HepG2 (cell line): ENCODE measurements around the gene CDH23. TPM values are rescaled to one million over a fixed set of nuclear protein-coding genes. Genes with fewer than 3 reads are reported as not detected.

ENCODE experiments used
- ATAC-seq: fragments of 200-7000 bp; cut with Tn5 transposase; 3 replicates; pipeline ENCODE4 v1.9.1; 2020; ENCODE audit warnings: mild to moderate bottlenecking, moderate library complexity
- BruUV-seq: library from RNA; stranded (reverse); fragments of 400-500 nt; replicated peaks from 2 replicates; lab custom pipeline; 2021; lab: Mats Ljungman, UMichigan
- CTCF ChIA-PET: fragments of 300-600 bp; formaldehyde crosslinking; extraction: SDS; loops from one replicate; lab custom pipeline; 2021; ENCODE audit warnings: low total read pairs, inconsistent platforms, low intra/inter-chr PET ratio; lab: Yijun Ruan, JAX
- POLR2A ChIA-PET: fragments of 350-600 bp; sonication (Branson Sonifier 250); formaldehyde crosslinking; loops from one replicate; lab custom pipeline; 2020; ENCODE audit warnings: antibody characterized with exemption, inconsistent platforms; lab: Yijun Ruan, JAX
- DNase-seq: peaks from one replicate; pipeline ENCODE4 v3.0.0-alpha.2; 2015; ENCODE audit warnings: low spot score
- FAIRE-seq: peaks from 3 replicates; lab custom pipeline; 2011; peaks lifted over from hg19 to GRCh38; lab: Jason Lieb, UNC
- H2AFZ ChIP-seq: one replicate; pipeline ENCODE4 v1.6.1; 2011; ENCODE audit warnings: low read length, inconsistent platforms
- H3K27ac ChIP-seq: fragments of 300-600 bp; 3 replicates; pipeline ENCODE4 v1.8.0; 2011; ENCODE audit warnings: mixed run types, mild to moderate bottlenecking, mixed read lengths, low read length, inconsistent platforms; ENCODE audit not compliant: insufficient read depth; ENCODE audit errors: extremely low read length
- H3K27me3 ChIP-seq, 2 experiments: fragments of 200-600 bp in 1 of 2; 2 replicates in 1 of 2; 3 replicates in 1 of 2; pipeline versions ENCODE4 v1.6.0 to v1.8.0; 2011; ENCODE audit warnings: low read length in 2 of 2, mild to moderate bottlenecking in 2 of 2, moderate library complexity in 2 of 2, inconsistent platforms in 1 of 2; ENCODE audit not compliant: insufficient read depth in 2 of 2, control insufficient read depth in 1 of 2
- H3K36me3 ChIP-seq, 2 experiments: fragments of 200-600 bp in 1 of 2; replicated peaks in 1 of 2; 2 replicates in 1 of 2; 3 replicates in 1 of 2; pipeline versions ENCODE4 v1.5.1 to v1.8.0; 2011; ENCODE audit warnings: low read length in 2 of 2, inconsistent platforms in 1 of 2; ENCODE audit not compliant: insufficient read depth in 2 of 2, control insufficient read depth in 1 of 2
- H3K4me1 ChIP-seq: 2 replicates; pipeline ENCODE4 v1.5.1; 2012; ENCODE audit warnings: low read length, inconsistent platforms; ENCODE audit not compliant: insufficient read depth
- H3K4me2 ChIP-seq: 2 replicates; pipeline ENCODE4 v1.6.0; 2011; ENCODE audit warnings: low read depth, low read length, inconsistent platforms
- H3K4me3 ChIP-seq, 3 experiments: fragments of 200-600 bp in 1 of 3; sonication (generic), shearing (Covaris generic) in 1 of 3; replicated peaks in 1 of 3; 2 replicates each; pipeline ENCODE4 v1.5.1; 2011 to 2016; ENCODE audit warnings: low read length in 3 of 3, inconsistent platforms in 2 of 3, low read depth in 2 of 3, mild to moderate bottlenecking in 2 of 3, control low read depth in 1 of 3, mixed read lengths in 1 of 3; ENCODE audit not compliant: insufficient read depth in 1 of 3
- H3K79me2 ChIP-seq: one replicate; pipeline ENCODE4 v1.6.1; 2011; ENCODE audit warnings: low read length, inconsistent platforms; ENCODE audit not compliant: insufficient read depth
- H3K9ac ChIP-seq: 2 replicates; pipeline ENCODE4 v1.6.0; 2011; ENCODE audit warnings: mild to moderate bottlenecking, low read depth, low read length, inconsistent platforms; ENCODE audit not compliant: insufficient read depth
- H3K9me3 ChIP-seq: 2 replicates; pipeline ENCODE4 v1.5.1; 2012; ENCODE audit warnings: mild to moderate bottlenecking, low read length
- H4K20me1 ChIP-seq: 2 replicates; pipeline ENCODE4 v1.6.0; 2011; ENCODE audit warnings: inconsistent platforms, mild to moderate bottlenecking, low read length, moderate library complexity; ENCODE audit not compliant: insufficient read depth
- FOXM1 ChIP-seq: sonication (generic); formaldehyde crosslinking; IDR thresholded peaks from 2 replicates; pipeline ENCODE4 v1.5.0; 2020; ENCODE audit warnings: missing genetic modification reagents
- GABPB1 ChIP-seq: IDR thresholded peaks from 2 replicates; pipeline ENCODE4 v1.6.1; 2016; ENCODE audit warnings: mild to moderate bottlenecking, missing genetic modification reagents, moderate library complexity, missing compliant biosample characterization
- HNF4A ChIP-seq: sonication (generic); formaldehyde crosslinking; IDR thresholded peaks from 2 replicates; pipeline ENCODE4 v1.4.0; 2020; ENCODE audit warnings: missing genetic modification reagents
- MED13 ChIP-seq: sonication (generic); formaldehyde crosslinking; IDR thresholded peaks from 2 replicates; pipeline ENCODE4 v1.5.0; 2020; ENCODE audit warnings: missing genetic modification reagents
- MED8 ChIP-seq: sonication (generic); formaldehyde crosslinking; IDR thresholded peaks from 2 replicates; pipeline ENCODE4 v1.8.1; 2023; ENCODE audit warnings: mild to moderate bottlenecking, missing genetic modification reagents; ENCODE audit not compliant: insufficient replicate concordance
- MIXL1 ChIP-seq: IDR thresholded peaks from 2 replicates; pipeline ENCODE4 v1.6.1; 2016
- MYC ChIP-seq: sonication (generic); formaldehyde crosslinking; IDR thresholded peaks from 2 replicates; pipeline ENCODE4 v1.9.0; 2021; ENCODE audit warnings: missing genetic modification reagents, borderline replicate concordance
- NFE2L1 ChIP-seq: sonication (generic); formaldehyde crosslinking; IDR thresholded peaks from 2 replicates; pipeline ENCODE4 v1.4.0; 2020; ENCODE audit warnings: missing genetic modification reagents, mild to moderate bottlenecking, borderline replicate concordance
- NR2F1 ChIP-seq, 2 experiments: fragments of 450-650 bp in 1 of 2; formaldehyde crosslinking in 1 of 2; IDR thresholded peaks; 2 replicates each; pipeline versions ENCODE4 v1.5.0 to v1.6.1; 2016 to 2020; ENCODE audit warnings: mild to moderate bottlenecking in 1 of 2, missing compliant biosample characterization in 1 of 2, missing genetic modification reagents in 1 of 2, moderate library complexity in 1 of 2
- SALL1 ChIP-seq: sonication (generic); formaldehyde crosslinking; IDR thresholded peaks from 2 replicates; pipeline ENCODE4 v1.8.0; 2022; ENCODE audit warnings: mild to moderate bottlenecking, missing genetic modification reagents
- ZBTB42 ChIP-seq: sonication (generic); formaldehyde crosslinking; IDR thresholded peaks from 2 replicates; pipeline ENCODE4 v1.5.0; 2020; ENCODE audit warnings: mild to moderate bottlenecking, missing genetic modification reagents
- ZFP1 ChIP-seq: IDR thresholded peaks from 2 replicates; pipeline ENCODE4 v1.6.1; 2016
- ZFX ChIP-seq: sonication (generic); formaldehyde crosslinking; IDR thresholded peaks from 2 replicates; pipeline ENCODE4 v1.4.0; 2020; ENCODE audit warnings: mild to moderate bottlenecking, low read depth, missing genetic modification reagents, moderate library complexity
- ZNF225 ChIP-seq: sonication (generic); formaldehyde crosslinking; IDR thresholded peaks from 2 replicates; pipeline ENCODE4 v1.4.0; 2020; ENCODE audit warnings: mild to moderate bottlenecking, missing genetic modification reagents
- ZNF335 ChIP-seq: sonication (generic); formaldehyde crosslinking; IDR thresholded peaks from 2 replicates; pipeline ENCODE4 v1.4.0; 2020; ENCODE audit warnings: missing genetic modification reagents
- ZNF546 ChIP-seq: sonication (generic); formaldehyde crosslinking; conservative IDR thresholded peaks from 2 replicates; pipeline ENCODE4 v1.8.1; 2023; ENCODE audit warnings: mild to moderate bottlenecking, missing genetic modification reagents
- ZNF547 ChIP-seq: sonication (generic); formaldehyde crosslinking; IDR thresholded peaks from 2 replicates; pipeline ENCODE4 v1.5.1; 2020; ENCODE audit warnings: mild to moderate bottlenecking, missing genetic modification reagents
- ZNF570 ChIP-seq: sonication (generic); formaldehyde crosslinking; IDR thresholded peaks from 2 replicates; pipeline ENCODE4 v1.4.0; 2020; ENCODE audit warnings: mild to moderate bottlenecking, missing genetic modification reagents, borderline replicate concordance
- WGBS: methylation state at CpG from one replicate; pipeline ENCODE4 v1.1.6; 2017; ENCODE audit warnings: low lambda C conversion rate; 5-methylcytosine and 5-hydroxymethylcytosine counted together
- in situ Hi-C: cut with HindIII; loops from 2 replicates; pipeline ENCODE4 v1.10.0; 2017; ENCODE audit warnings: low pct_unique_long_range_greater_than_20kb; ENCODE audit not compliant: extremely low pct_ligation_motif_present
- intact Hi-C: fragments of 100-400 bp; cut with micrococcal nuclease; formaldehyde crosslinking; loops from one replicate; pipeline ENCODE4 v1.10.0; 2022; ENCODE audit not compliant: unreplicated experiment
- polyA plus RNA-seq, 8 experiments: library from polyadenylated mRNA; depleted of rRNA in 3 of 8; stranded (reverse) in 7 of 8; unstranded in 1 of 8; fragments of >200 nt; fragmentation: Illumina TruSeq in 4 of 8; extraction: Trizol in 4 of 8; gene quantifications; 2 replicates each; pipeline versions ENCODE4 v1.2.1 to v1.2.3, GENCODE V29; 2011 to 2016; ENCODE audit warnings: low read depth in 4 of 8, missing spikeins in 1 of 8, mixed read lengths in 1 of 8; ENCODE audit not compliant: insufficient read depth in 1 of 8
- total RNA-seq, 5 experiments: library from RNA; depleted of rRNA; stranded (reverse); fragments of >200 nt; fragmentation: Illumina TruSeq; extraction: Trizol; gene quantifications; 2 replicates each; pipeline ENCODE4 v1.2.3, GENCODE V29; 2016; ENCODE audit warnings: low read depth in 1 of 5
- TF ChIP-seq, protein P1 (sequence below): sonication (generic); formaldehyde crosslinking; IDR thresholded peaks from 2 replicates; pipeline ENCODE4 v1.4.0; 2020; ENCODE audit warnings: missing genetic modification reagents

The CDH23 gene
- total and polyA plus RNA-seq, 2 of the 13 experiments (the other 11 are each of a cell fraction or from before 2014, with no cell fraction given): 0.13 TPM; not detected in 1

DNA sequence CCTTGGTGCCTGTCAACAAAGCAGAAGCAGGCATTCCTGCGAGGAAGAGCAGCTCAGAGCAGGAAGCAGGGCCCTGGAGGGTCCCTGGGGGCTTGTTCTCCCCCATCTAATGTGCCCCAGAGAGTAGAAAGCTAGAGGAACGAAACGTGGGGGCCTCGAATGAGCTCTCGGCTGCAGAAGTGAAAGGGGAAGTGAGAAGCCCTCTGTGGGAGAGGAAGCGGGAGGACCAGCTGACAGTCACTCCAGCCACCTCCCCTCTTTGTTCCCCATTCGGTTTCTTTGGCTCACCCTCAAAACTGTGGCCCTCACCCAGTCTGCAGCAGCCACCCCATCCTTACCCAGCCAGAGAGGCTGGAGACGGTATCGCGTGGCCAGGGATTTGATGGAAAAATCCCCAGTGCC, 297.8 kb downstream of the CDH23 start:
- H3K36me3 ChIP-seq: no peaks in the 10 kb centered on the region
- H3K4me1 ChIP-seq: peaks cover 17% of the 10 kb centered on the region
- BruUV-seq: no TSS peak
- H3K4me2 ChIP-seq: no peak overlapping the region
- CTCF ChIA-PET: no interaction called here
- TF ChIP-seq MED13 (CRISPR knock-in tag) (no peak), ZNF335 (CRISPR knock-in tag) (no peak), ZNF225 (CRISPR knock-in tag) (no peak), ZBTB42 (CRISPR knock-in tag) (no peak), MED8 (CRISPR knock-in tag) (no peak), ZNF570 (CRISPR knock-in tag) (no peak)
- TF ChIP-seq, all 625 proteins: peak for 0
- WGBS: 35% methylated on average over 10 of the region's 10 CpGs
- FAIRE-seq: no peak
- no peaks in the 10 kb centered on the region for H3K9me3 ChIP-seq
- no peak overlapping the region for H3K4me3 ChIP-seq
- H3K79me2 ChIP-seq: no peaks in the 10 kb centered on the region
- no peaks in the 10 kb centered on the region for H4K20me1 ChIP-seq
- in situ Hi-C loops (no loop called here), intact Hi-C loops (no loop called here)
- no peak overlapping the region for H2AFZ ChIP-seq
- H3K27me3 ChIP-seq: peaks cover 2 to 34% of the 10 kb centered on the region in 2 experiments; a peak in 4 of 5 replicates
- POLR2A ChIA-PET: no interaction called here
- no peak overlapping the region for H3K27ac ChIP-seq
- no peak overlapping the region for H3K9ac ChIP-seq
- ATAC-seq: no peak
- DNase-seq: no peak

DNA sequence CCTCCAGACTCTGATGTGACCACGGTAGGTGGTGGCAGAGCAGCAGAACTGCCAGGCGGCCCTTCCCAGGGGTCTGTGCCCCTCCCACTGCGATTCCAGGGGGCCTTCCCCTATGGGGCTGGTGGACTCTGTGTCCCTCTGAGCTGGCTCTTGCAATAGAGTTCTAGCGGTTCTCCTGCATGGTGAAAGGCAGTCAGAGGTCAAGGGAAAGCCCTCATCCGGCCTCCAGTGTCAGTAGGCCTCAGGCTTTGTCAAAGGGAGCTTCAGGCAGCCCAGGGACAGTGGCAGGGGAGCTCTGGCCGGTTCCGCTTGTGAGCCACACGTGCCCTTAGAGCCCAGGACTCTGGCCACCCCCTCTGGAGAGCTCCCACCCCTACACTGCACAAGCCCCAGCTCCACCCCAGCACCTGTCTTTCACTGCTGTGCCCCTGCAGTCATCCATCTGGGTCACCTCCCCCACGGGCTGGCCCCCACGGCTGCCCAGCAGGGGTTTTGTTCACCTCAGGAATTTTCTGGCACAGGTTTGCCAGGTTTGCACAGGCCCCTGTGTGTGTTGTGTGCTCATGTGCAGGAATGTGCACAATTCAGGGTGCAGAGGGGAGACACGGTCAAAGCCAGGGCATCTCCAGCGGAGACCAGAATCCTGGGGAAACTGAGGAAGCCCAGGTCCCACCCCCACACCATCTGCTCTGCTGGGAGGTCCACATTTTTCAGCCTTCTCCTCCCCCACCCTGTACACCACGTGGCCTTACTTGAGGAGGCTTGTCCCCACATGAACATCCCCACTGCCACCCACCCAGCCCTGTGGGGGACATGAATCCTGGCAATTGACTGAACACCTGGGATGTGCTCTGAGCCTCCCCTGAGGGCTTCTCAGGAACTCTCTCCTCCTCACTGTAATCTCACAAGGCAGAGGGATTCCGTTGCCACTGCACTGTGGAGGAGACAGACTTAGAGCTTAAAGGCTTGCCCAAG, 299.1 kb downstream of the CDH23 start:
- H3K79me2 ChIP-seq: no peaks in the 10 kb centered on the region
- H3K36me3 ChIP-seq: no peaks in the 10 kb centered on the region
- CTCF ChIA-PET: interaction anchor here (1.2 kb wide), 1 partner anchor 117 kb away, joined by 4 read pairs; no protein-coding TSS in a partner anchor
- no CpG with 5 or more reads among the region's 14 CpGs for WGBS
- no peaks in the 10 kb centered on the region for H4K20me1 ChIP-seq
- H3K27me3 ChIP-seq: peaks cover 2 to 34% of the 10 kb centered on the region in 2 experiments; a peak in 4 of 5 replicates
- intact Hi-C loops: loop anchor here (1.0 kb wide), 1 partner anchor 117 kb away; no protein-coding TSS in a partner anchor
- POLR2A ChIA-PET: no interaction called here
- no TSS peak for BruUV-seq
- no peak for FAIRE-seq
- ATAC-seq: peak; percentile 77
- no peak overlapping the region for H2AFZ ChIP-seq
- H3K27ac ChIP-seq: peak overlapping the region; percentile 22
- peaks cover 17% of the 10 kb centered on the region for H3K4me1 ChIP-seq
- peak overlapping the region; percentile 27; the same call in 1 of the 2 replicates for H3K4me2 ChIP-seq
- no peak overlapping the region; a peak in 1 of 6 replicates for H3K4me3 ChIP-seq
- H3K9me3 ChIP-seq: no peaks in the 10 kb centered on the region
- H3K9ac ChIP-seq: no peak overlapping the region
- peak; percentile 18 for DNase-seq
- in situ Hi-C loops: no loop called here
- TF ChIP-seq GABPB1: peak; percentile 24; the same call in 1 of the 2 replicates
- TF ChIP-seq FOXM1 (CRISPR knock-in tag): no peak
- TF ChIP-seq ZFX (CRISPR knock-in tag): peak; percentile 71
- TF ChIP-seq SALL1: peak; percentile 34; the same call in 1 of the 2 replicates
- TF ChIP-seq ZNF546 (CRISPR knock-in tag): no peak
- no peak for TF ChIP-seq ZFP1 (CRISPR knock-in tag)
- peak; percentile 48 for TF ChIP-seq HNF4A (CRISPR knock-in tag)
- no peak for TF ChIP-seq NFE2L1 (CRISPR knock-in tag)
- TF ChIP-seq, protein P1, sequence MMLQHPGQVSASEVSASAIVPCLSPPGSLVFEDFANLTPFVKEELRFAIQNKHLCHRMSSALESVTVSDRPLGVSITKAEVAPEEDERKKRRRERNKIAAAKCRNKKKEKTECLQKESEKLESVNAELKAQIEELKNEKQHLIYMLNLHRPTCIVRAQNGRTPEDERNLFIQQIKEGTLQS (CRISPR knock-in tag): no peak
- no peak for TF ChIP-seq MIXL1 (CRISPR knock-in tag)
- TF ChIP-seq ZNF547: no peak
- TF ChIP-seq NR2F1 (CRISPR knock-in tag; IDR thresholded peaks at IDR 0.05): peak; percentile 14 to 27; a peak in 1 of 4 replicates
- no peak for TF ChIP-seq MYC (CRISPR knock-in tag)
